ENCODE measurements around the gene MSL2.

DNA sequence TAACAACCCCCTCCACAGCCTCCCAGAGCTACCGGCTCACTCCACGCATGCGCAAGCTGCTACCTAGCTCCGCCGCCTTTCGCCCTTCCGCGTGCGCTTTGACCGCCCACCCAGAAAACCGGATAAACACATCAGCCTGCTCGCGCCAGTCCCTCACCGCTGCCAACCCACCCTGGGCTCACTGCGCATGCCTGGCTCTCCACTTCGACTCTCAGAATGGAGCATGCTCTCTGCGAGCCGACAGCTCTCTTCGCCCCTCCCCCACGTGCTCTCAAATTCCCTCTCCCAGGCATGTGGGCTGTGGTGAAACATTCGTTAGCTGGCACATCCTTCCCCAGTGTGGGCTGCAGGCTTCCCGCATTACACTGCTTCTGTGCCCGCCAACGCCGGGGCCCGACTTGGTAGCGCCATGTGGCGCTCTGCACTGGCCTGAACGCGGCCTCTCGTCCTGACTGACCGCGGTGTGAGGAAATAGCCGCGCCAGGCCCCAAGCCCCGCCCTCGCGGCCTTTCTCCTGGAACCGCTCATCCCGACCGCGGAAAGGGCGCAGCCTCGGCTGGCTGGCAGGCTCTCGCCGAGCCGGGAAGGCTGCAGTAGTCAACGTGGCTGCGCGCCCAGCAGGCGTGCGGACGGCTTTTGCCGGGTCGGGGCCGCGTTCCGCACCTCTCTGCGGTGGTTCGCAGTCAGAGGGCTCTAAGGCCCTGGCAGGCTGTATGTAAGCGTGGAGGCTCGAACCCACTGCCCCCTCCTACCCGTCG lies 445 bp upstream of the MSL2 start:
- TF ChIP-seq, protein P1, sequence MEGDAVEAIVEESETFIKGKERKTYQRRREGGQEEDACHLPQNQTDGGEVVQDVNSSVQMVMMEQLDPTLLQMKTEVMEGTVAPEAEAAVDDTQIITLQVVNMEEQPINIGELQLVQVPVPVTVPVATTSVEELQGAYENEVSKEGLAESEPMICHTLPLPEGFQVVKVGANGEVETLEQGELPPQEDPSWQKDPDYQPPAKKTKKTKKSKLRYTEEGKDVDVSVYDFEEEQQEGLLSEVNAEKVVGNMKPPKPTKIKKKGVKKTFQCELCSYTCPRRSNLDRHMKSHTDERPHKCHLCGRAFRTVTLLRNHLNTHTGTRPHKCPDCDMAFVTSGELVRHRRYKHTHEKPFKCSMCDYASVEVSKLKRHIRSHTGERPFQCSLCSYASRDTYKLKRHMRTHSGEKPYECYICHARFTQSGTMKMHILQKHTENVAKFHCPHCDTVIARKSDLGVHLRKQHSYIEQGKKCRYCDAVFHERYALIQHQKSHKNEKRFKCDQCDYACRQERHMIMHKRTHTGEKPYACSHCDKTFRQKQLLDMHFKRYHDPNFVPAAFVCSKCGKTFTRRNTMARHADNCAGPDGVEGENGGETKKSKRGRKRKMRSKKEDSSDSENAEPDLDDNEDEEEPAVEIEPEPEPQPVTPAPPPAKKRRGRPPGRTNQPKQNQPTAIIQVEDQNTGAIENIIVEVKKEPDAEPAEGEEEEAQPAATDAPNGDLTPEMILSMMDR (conservative IDR thresholded peaks at IDR 0.05 in 1 of 2, IDR thresholded peaks at IDR 0.05 in 1 of 2; ENCODE audit: extremely low read depth in 1 of 2, insufficient read depth in 1 of 2, low read depth in 1 of 2, low read length in 2 of 2), result no peak
- no peak for TF ChIP-seq EZH2 (IDR thresholded peaks at IDR 0.05; ENCODE audit: borderline replicate concordance, low read length)
